ENCODE measurements around the gene RPTOR. TPM values are rescaled to one million over a fixed set of nuclear protein-coding genes. Genes with fewer than 3 reads are reported as not detected.
A peak's percentile ranks its signal among the peaks of the same experiment; 100 is the strongest.

The RPTOR gene
- total and polyA plus RNA-seq, 12 donors = 7.9 to 30.3 (median 25.6) TPM

GRCh38 chr17:80852476-80853015 lies 307.9 kb downstream of the RPTOR start:
- intact Hi-C loops (cut with DNase I) = loop anchor here in 1 of 10 donors (5.0 kb wide), 1 partner anchor 1080 kb away; no protein-coding TSS in a partner anchor
- ATAC-seq = no peak
- 91 to 95% methylated on average over 11 of the region's 11 CpGs for WGBS, 2 donors
- DNase-seq = no peak
- Histone ChIP-seq H3K36me3 (peaks cover 0 to 55% (median 0%) of the 10 kb centered on the region in 9 donors), H3K4me3 (no peak overlapping the region), H3K9me3 (no peaks in the 10 kb centered on the region), H3K4me1 (peaks cover 0 to 22% (median 5%) of the 10 kb centered on the region in 9 donors), H3K27ac (no peak overlapping the region), H3K27me3 (no peaks in the 10 kb centered on the region)
- TF ChIP-seq, protein P1, sequence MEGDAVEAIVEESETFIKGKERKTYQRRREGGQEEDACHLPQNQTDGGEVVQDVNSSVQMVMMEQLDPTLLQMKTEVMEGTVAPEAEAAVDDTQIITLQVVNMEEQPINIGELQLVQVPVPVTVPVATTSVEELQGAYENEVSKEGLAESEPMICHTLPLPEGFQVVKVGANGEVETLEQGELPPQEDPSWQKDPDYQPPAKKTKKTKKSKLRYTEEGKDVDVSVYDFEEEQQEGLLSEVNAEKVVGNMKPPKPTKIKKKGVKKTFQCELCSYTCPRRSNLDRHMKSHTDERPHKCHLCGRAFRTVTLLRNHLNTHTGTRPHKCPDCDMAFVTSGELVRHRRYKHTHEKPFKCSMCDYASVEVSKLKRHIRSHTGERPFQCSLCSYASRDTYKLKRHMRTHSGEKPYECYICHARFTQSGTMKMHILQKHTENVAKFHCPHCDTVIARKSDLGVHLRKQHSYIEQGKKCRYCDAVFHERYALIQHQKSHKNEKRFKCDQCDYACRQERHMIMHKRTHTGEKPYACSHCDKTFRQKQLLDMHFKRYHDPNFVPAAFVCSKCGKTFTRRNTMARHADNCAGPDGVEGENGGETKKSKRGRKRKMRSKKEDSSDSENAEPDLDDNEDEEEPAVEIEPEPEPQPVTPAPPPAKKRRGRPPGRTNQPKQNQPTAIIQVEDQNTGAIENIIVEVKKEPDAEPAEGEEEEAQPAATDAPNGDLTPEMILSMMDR (IDR thresholded peaks at IDR 0.05) = no peak

- peaks cover 0 to 19% (median 5%) of the 10 kb centered on the region in 9 donors for H3K4me1 ChIP-seq
- intact Hi-C loops (cut with DNase I) = loop anchor here in 1 of 10 donors (5.0 kb wide), 1 partner anchor 1081 kb away; no protein-coding TSS in a partner anchor
- 78% methylated on average over 16 of the region's 16 CpGs for WGBS, 2 donors
- H3K36me3 ChIP-seq = peaks cover 0 to 49% (median 0%) of the 10 kb centered on the region in 9 donors
- no peak for DNase-seq
- no peak for ATAC-seq
- H3K27ac ChIP-seq = no peak overlapping the region
- H3K27me3 ChIP-seq = no peaks in the 10 kb centered on the region
- TF ChIP-seq, protein P1 (IDR thresholded peaks at IDR 0.05) = no peak
- no peaks in the 10 kb centered on the region for H3K9me3 ChIP-seq
- H3K4me3 ChIP-seq = no peak overlapping the region
Measured at GRCh38 chr17:80853076-80853475, 308.4 kb downstream of the RPTOR start.

DNA sequence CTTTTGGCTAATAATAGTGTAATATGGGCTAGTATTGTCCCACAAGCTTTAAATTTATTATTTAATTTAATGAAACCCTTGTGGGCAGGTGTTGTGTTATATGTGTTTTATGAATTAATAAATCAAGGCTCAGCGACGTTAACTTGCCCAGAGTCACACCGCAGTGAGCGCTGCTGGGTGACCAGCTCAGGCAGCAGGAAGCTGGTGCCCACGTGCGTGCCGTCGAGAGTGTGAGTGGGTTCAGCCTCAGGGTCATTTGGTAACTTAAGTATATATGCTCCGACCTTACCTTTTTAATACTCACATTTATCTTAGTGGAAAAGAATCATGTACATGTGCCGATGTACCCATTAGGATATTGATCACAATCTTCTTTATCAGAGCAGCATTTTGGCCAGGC lies 309.6 kb downstream of the RPTOR start:
- Histone ChIP-seq H3K27ac (no peak overlapping the region), H3K4me1 (peaks cover 0 to 24% (median 11%) of the 10 kb centered on the region in 9 donors), H3K27me3 (no peaks in the 10 kb centered on the region), H3K9me3 (no peaks in the 10 kb centered on the region), H3K4me3 (no peak overlapping the region), H3K36me3 (peaks cover 0 to 38% (median 0%) of the 10 kb centered on the region in 9 donors)
- WGBS, 2 donors = 98% methylated on average over 10 of the region's 10 CpGs
- intact Hi-C loops (cut with DNase I) = loop anchor here in 1 of 10 donors (5.0 kb wide), 1 partner anchor 1082 kb away; no protein-coding TSS in a partner anchor
- DNase-seq (no peak), ATAC-seq (no peak)
- TF ChIP-seq, protein P1 (IDR thresholded peaks at IDR 0.05) = no peak

GRCh38 chr17:80855196-80855947 lies 310.7 kb downstream of the RPTOR start:
- intact Hi-C loops (cut with DNase I) = no loop called here

More at GRCh38 chr17:80855196-80855947, 310.7 kb downstream of the RPTOR start:
- TF ChIP-seq, protein P1 (IDR thresholded peaks at IDR 0.05) = no peak
- ATAC-seq (no peak), DNase-seq (no peak)
- peak overlapping the region in 1 of 10 donors; percentile 73 for H3K27ac ChIP-seq
- H3K9me3 ChIP-seq = no peaks in the 10 kb centered on the region
- H3K4me1 ChIP-seq = peaks cover 0 to 27% (median 17%) of the 10 kb centered on the region in 9 donors
- 94% methylated on average over 23 of the region's 23 CpGs for WGBS, 2 donors
- no peak overlapping the region for H3K4me3 ChIP-seq
- peaks cover 0 to 38% (median 0%) of the 10 kb centered on the region in 9 donors for H3K36me3 ChIP-seq
- no peaks in the 10 kb centered on the region for H3K27me3 ChIP-seq
